A549 (cell line): ENCODE data around the gene HLCS. TPM values are rescaled to one million over a fixed set of nuclear protein-coding genes. Genes with fewer than 3 reads are reported as not detected.

ENCODE experiments used
- ATAC-seq, 2 experiments: fragments of 200-7000 bp in 1 of 2; fragments of >200 bp in 1 of 2; cut with Nextera tagmentation in 1 of 2; cut with Tn5 transposase in 1 of 2; 3 replicates each; pipeline versions ENCODE4 v1.8.0 to v1.9.1; 2018 to 2020; ENCODE audit warnings: mild to moderate bottlenecking in 1 of 2, moderate library complexity in 1 of 2
- CTCF ChIA-PET: fragments of 300-600 bp; sonication (Branson Sonifier 250); formaldehyde crosslinking; extraction: SDS; loops from one replicate; lab custom pipeline; 2021; ENCODE audit warnings: antibody characterized with exemption, inconsistent platforms; lab: Yijun Ruan, JAX
- POLR2A ChIA-PET: fragments of 350-600 bp; formaldehyde crosslinking; extraction: SDS; loops from one replicate; lab custom pipeline; 2021; ENCODE audit warnings: antibody characterized with exemption, inconsistent platforms; lab: Yijun Ruan, JAX
- DNase-seq, 2 experiments: peaks; one replicate each; pipeline versions ENCODE4 v3.0.0 to v3.0.0-alpha.2; 2011 to 2016; ENCODE audit warnings: low read depth in 1 of 2, low spot score in 1 of 2
- FAIRE-seq: peaks from 2 replicates; lab custom pipeline; 2011; peaks lifted over from hg19 to GRCh38; lab: Jason Lieb, UNC
- H3K27ac ChIP-seq, 2 experiments: fragments of >200 bp; sonication (Bioruptor Twin); formaldehyde crosslinking; 3 replicates each; pipeline ENCODE4 v1.5.1; 2016 to 2017
- H3K4me1 ChIP-seq: fragments of >200 bp; sonication (Bioruptor Twin); formaldehyde crosslinking; 3 replicates; pipeline ENCODE4 v1.6.1; 2016
- H3K4me2 ChIP-seq: fragments of >200 bp; sonication (Bioruptor Twin); formaldehyde crosslinking; 3 replicates; pipeline ENCODE4 v1.6.1; 2016
- H3K4me3 ChIP-seq: fragments of >200 bp; sonication (Bioruptor Twin); formaldehyde crosslinking; 3 replicates; pipeline ENCODE4 v1.5.1; 2016
- H3K9me3 ChIP-seq: fragments of >200 bp; sonication (Bioruptor Twin); formaldehyde crosslinking; 3 replicates; pipeline ENCODE4 v1.6.1; 2016
- BCL3 ChIP-seq: fragments of >200 bp; sonication (Bioruptor Twin); formaldehyde crosslinking; IDR thresholded peaks from 3 replicates; pipeline ENCODE4 v1.6.1; 2016
- BHLHE40 ChIP-seq: IDR thresholded peaks from 2 replicates; pipeline ENCODE4 v1.6.1; 2012; ENCODE audit warnings: low read depth, low read length, inconsistent platforms
- CBX2 ChIP-seq: fragments of 200-600 bp; sonication (generic); IDR thresholded peaks from 2 replicates; pipeline ENCODE4 v1.6.1; 2016; ENCODE audit warnings: low read depth, mild to moderate bottlenecking, borderline replicate concordance
- CBX8 ChIP-seq: fragments of 200-600 bp; sonication (generic); IDR thresholded peaks from 2 replicates; pipeline ENCODE4 v1.6.1; 2016
- CHD4 ChIP-seq: fragments of 200-600 bp; sonication (generic); IDR thresholded peaks from 2 replicates; pipeline ENCODE4 v1.6.1; 2016; ENCODE audit warnings: antibody characterized with exemption, mild to moderate bottlenecking, borderline replicate concordance
- CTCF ChIP-seq: fragments of >200 bp; sonication (Bioruptor Twin); formaldehyde crosslinking; IDR thresholded peaks from 3 replicates; pipeline ENCODE4 v1.5.1; 2016
- E2F6 ChIP-seq: IDR thresholded peaks from 2 replicates; pipeline ENCODE4 v1.6.1; 2012; ENCODE audit warnings: low read depth, borderline replicate concordance
- FOSB ChIP-seq: fragments of 250-450 bp; sonication (Bioruptor Pico); IDR thresholded peaks from 2 replicates; pipeline ENCODE4 v1.5.0; 2020; ENCODE audit warnings: mild to moderate bottlenecking, moderate library complexity
- FOSL2 ChIP-seq, 2 experiments: fragments of 450-650 bp in 1 of 2; fragments of >200 bp in 1 of 2; sonication (Bioruptor Twin) in 1 of 2; formaldehyde crosslinking; IDR thresholded peaks; 2 replicates each; pipeline versions ENCODE4 v1.5.0 to v1.6.1; 2016 to 2020; ENCODE audit warnings: mild to moderate bottlenecking in 1 of 2, moderate library complexity in 1 of 2
- HEYL ChIP-seq: fragments of 250-450 bp; sonication (Bioruptor Pico); IDR thresholded peaks from 2 replicates; pipeline ENCODE4 v1.8.0; 2021; ENCODE audit warnings: mild to moderate bottlenecking, moderate library complexity
- JUNB ChIP-seq: fragments of >200 bp; sonication (Bioruptor Twin); formaldehyde crosslinking; IDR thresholded peaks from 2 replicates; pipeline ENCODE4 v1.6.1; 2016
- MAZ ChIP-seq: fragments of 150-350 bp; IDR thresholded peaks from 2 replicates; pipeline ENCODE4 v1.6.1; 2014; ENCODE audit warnings: antibody characterized with exemption, low read depth, low read length, borderline replicate concordance
- NR3C1 ChIP-seq: fragments of >200 bp; sonication (Bioruptor Twin); formaldehyde crosslinking; IDR thresholded peaks from 3 replicates; pipeline ENCODE4 v1.6.1; 2017
- POLR2AphosphoS2 ChIP-seq: conservative IDR thresholded peaks from 2 replicates; pipeline ENCODE4 v1.6.1; 2012; ENCODE audit warnings: low read length, improper control_type of control experiment, inconsistent platforms
- SREBF2 ChIP-seq: fragments of 450-650 bp; IDR thresholded peaks from 2 replicates; pipeline ENCODE4 v1.6.1; 2014; ENCODE audit warnings: mild to moderate bottlenecking, moderate library complexity
- USF2 ChIP-seq: fragments of 450-650 bp; IDR thresholded peaks from 2 replicates; pipeline ENCODE4 v1.6.1; 2014; ENCODE audit warnings: antibody characterized with exemption
- ZFP36 ChIP-seq: fragments of 450-650 bp; IDR thresholded peaks from 2 replicates; pipeline ENCODE4 v1.6.1; 2014; ENCODE audit warnings: borderline replicate concordance; ENCODE audit not compliant: partially characterized antibody
- WGBS: methylation state at CpG from one replicate; pipeline ENCODE4 v1.1.6; 2017; ENCODE audit errors: missing lambda C conversion rate; 5-methylcytosine and 5-hydroxymethylcytosine counted together
- polyA plus RNA-seq, 4 experiments: library from polyadenylated mRNA; depleted of rRNA in 3 of 4; stranded (reverse); fragments of >200 nt; fragmentation: RNase III in 1 of 4; extraction: RNeasy Plus Mini Kit Qiagen cat#74134 plus additional on column Dnase treatment in 1 of 4; gene quantifications; 2 replicates in 3 of 4; 3 replicates in 1 of 4; pipeline ENCODE4 v1.2.3, GENCODE V29; 2011 to 2017
- TF ChIP-seq, protein P1 (sequence below): fragments of 200-600 bp; sonication (generic); IDR thresholded peaks from 2 replicates; pipeline ENCODE4 v1.6.1; 2016; ENCODE audit warnings: antibody characterized with exemption, mild to moderate bottlenecking, moderate library complexity
- TF ChIP-seq, protein P2 (sequence below): IDR thresholded peaks from 2 replicates; pipeline ENCODE4 v1.6.1; 2012
- TF ChIP-seq, protein P3 (sequence below): fragments of 250-450 bp; sonication (Bioruptor Pico); IDR thresholded peaks from 2 replicates; pipeline ENCODE4 v1.5.0; 2021; ENCODE audit warnings: mild to moderate bottlenecking, moderate library complexity, borderline replicate concordance

HLCS gene
- polyA plus RNA-seq, 2 of the 4 experiments (the other 2 are of a cell fraction): 8.4 to 24.3 TPM

DNA sequence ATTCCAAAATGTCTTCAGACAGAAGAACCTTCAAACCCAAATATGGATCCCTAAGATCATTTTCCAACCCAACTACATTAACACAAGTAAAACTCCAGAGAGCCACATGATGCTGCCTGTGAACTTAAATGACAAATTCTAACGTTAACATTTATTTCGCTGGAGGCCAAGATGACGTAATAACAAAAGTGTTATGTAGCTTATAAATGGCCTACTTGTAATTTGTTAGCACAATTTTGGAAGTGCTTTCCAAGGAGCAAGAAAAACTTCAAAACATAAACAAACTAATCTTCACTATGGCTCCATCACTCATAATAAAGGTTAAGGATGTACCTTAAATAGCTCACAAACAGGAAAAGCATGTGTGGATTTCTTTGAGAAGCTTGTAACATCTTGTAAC, 126.7 kb downstream of the HLCS start:
- FAIRE-seq (no peak), DNase-seq (no peak), ATAC-seq (no peak)
- TF ChIP-seq CBX2 (no peak), HEYL (CRISPR knock-in tag) (no peak), POLR2AphosphoS2 (no peak), SREBF2 (no peak), BCL3 (no peak), USF2 (no peak), BHLHE40 (no peak), JUNB (no peak), NR3C1 (no peak), ZFP36 (no peak)
- TF ChIP-seq, protein P1, sequence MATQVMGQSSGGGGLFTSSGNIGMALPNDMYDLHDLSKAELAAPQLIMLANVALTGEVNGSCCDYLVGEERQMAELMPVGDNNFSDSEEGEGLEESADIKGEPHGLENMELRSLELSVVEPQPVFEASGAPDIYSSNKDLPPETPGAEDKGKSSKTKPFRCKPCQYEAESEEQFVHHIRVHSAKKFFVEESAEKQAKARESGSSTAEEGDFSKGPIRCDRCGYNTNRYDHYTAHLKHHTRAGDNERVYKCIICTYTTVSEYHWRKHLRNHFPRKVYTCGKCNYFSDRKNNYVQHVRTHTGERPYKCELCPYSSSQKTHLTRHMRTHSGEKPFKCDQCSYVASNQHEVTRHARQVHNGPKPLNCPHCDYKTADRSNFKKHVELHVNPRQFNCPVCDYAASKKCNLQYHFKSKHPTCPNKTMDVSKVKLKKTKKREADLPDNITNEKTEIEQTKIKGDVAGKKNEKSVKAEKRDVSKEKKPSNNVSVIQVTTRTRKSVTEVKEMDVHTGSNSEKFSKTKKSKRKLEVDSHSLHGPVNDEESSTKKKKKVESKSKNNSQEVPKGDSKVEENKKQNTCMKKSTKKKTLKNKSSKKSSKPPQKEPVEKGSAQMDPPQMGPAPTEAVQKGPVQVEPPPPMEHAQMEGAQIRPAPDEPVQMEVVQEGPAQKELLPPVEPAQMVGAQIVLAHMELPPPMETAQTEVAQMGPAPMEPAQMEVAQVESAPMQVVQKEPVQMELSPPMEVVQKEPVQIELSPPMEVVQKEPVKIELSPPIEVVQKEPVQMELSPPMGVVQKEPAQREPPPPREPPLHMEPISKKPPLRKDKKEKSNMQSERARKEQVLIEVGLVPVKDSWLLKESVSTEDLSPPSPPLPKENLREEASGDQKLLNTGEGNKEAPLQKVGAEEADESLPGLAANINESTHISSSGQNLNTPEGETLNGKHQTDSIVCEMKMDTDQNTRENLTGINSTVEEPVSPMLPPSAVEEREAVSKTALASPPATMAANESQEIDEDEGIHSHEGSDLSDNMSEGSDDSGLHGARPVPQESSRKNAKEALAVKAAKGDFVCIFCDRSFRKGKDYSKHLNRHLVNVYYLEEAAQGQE: no peak
- TF ChIP-seq, protein P2, sequence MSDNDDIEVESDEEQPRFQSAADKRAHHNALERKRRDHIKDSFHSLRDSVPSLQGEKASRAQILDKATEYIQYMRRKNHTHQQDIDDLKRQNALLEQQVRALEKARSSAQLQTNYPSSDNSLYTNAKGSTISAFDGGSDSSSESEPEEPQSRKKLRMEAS: no peak
- POLR2A ChIA-PET: no interaction called here
- H3K4me1 ChIP-seq: peaks cover 11% of the 10 kb centered on the region; the same call in 2 of the 3 replicates
- H3K4me2 ChIP-seq: no peak overlapping the region
- H3K9me3 ChIP-seq: no peaks in the 10 kb centered on the region
- H3K27ac ChIP-seq: peak overlapping the region in 1 of 2 experiments; percentile 53; a peak in 1 of 6 replicates
- CTCF ChIA-PET: no interaction called here
- WGBS: 88% methylated on average over 3 of the region's 3 CpGs
- no peak overlapping the region for H3K4me3 ChIP-seq

DNA sequence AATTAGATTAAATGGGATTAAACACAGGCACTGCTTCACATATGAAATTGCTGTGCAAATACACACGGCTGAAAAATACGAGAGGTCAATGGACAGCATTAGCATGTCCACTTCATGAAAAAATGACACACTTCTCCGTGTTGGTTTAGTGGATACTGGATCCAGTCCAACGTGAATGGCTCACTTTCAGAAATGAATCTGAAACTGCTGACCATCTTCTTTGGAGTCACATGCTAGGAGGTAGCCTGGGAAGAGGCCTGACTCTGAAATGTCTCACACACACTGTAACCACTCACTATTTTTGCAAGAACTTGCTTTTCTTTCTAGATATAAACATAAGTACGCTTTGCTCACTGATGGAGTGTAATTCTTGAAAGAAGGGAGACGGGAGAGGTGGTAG, 127.3 kb downstream of the HLCS start:
- WGBS: 80% methylated on average over 6 of the region's 6 CpGs
- no peak for TF ChIP-seq CBX8
- TF ChIP-seq, protein P3, sequence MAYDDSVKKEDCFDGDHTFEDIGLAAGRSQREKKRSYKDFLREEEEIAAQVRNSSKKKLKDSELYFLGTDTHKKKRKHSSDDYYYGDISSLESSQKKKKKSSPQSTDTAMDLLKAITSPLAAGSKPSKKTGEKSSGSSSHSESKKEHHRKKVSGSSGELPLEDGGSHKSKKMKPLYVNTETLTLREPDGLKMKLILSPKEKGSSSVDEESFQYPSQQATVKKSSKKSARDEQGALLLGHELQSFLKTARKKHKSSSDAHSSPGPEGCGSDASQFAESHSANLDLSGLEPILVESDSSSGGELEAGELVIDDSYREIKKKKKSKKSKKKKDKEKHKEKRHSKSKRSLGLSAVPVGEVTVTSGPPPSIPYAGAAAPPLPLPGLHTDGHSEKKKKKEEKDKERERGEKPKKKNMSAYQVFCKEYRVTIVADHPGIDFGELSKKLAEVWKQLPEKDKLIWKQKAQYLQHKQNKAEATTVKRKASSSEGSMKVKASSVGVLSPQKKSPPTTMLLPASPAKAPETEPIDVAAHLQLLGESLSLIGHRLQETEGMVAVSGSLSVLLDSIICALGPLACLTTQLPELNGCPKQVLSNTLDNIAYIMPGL (CRISPR knock-in tag): no peak
- no peak for TF ChIP-seq MAZ
- TF ChIP-seq CTCF: no peak
- TF ChIP-seq FOSL2 (IDR thresholded peaks at IDR 0.05): no peak
- TF ChIP-seq FOSL2 (CRISPR knock-in tag; IDR thresholded peaks at IDR 0.05): no peak
- TF ChIP-seq, protein P1: no peak
- no peak for TF ChIP-seq JUNB
- no peak for TF ChIP-seq BHLHE40
- no peak for TF ChIP-seq E2F6
- TF ChIP-seq NR3C1: no peak
- no peak for TF ChIP-seq CHD4
- TF ChIP-seq FOSB (CRISPR knock-in tag): no peak
- TF ChIP-seq ZFP36: no peak
- TF ChIP-seq SREBF2: no peak

More for the DNA sequence above, 127.3 kb downstream of the HLCS start:
- Histone ChIP-seq H3K4me2 (no peak overlapping the region), H3K9me3 (no peaks in the 10 kb centered on the region), H3K4me1 (peaks cover 11% of the 10 kb centered on the region; the same call in 2 of the 3 replicates), H3K4me3 (no peak overlapping the region), H3K27ac (peak overlapping the region in 1 of 2 experiments; percentile 53; a peak in 2 of 6 replicates)
- CTCF ChIA-PET: interaction anchor here (0.6 kb wide), 1 partner anchor 17 kb away, joined by 3 read pairs; no protein-coding TSS in a partner anchor
- FAIRE-seq (no peak), DNase-seq (no peak), ATAC-seq (no peak)
- POLR2A ChIA-PET: no interaction called here
